Panc1 (cell line): ENCODE data around the gene USH2A. TPM values are rescaled to one million over a fixed set of nuclear protein-coding genes. Genes with fewer than 3 reads are reported as not detected.

Experiments used
- ATAC-seq: fragments of 200-7000 bp; cut with Tn5 transposase; 2 replicates; pipeline ENCODE4 v1.9.1; 2020; ENCODE audit warnings: mild to moderate bottlenecking, moderate library complexity
- BruUV-seq: library from RNA; stranded (reverse); fragments of 400-500 nt; replicated peaks from 2 replicates; lab custom pipeline; 2021; lab: Mats Ljungman, UMichigan
- CTCF ChIA-PET: fragments of 300-600 bp; sonication (Branson Sonifier 250); formaldehyde crosslinking; loops from one replicate; lab custom pipeline; 2022; ENCODE audit warnings: antibody characterized with exemption; lab: Charles Lee
- POLR2A ChIA-PET: fragments of 300-600 bp; sonication (Branson Sonifier 250); formaldehyde crosslinking; loops from one replicate; lab custom pipeline; 2022; ENCODE audit warnings: antibody characterized with exemption; lab: Charles Lee
- DNase-seq: peaks from one replicate; pipeline ENCODE4 v3.0.0-alpha.2; 2010; ENCODE audit warnings: low read depth, low spot score
- H3K27ac ChIP-seq: 2 replicates; pipeline ENCODE4 v1.5.1; 2011; ENCODE audit warnings: mild to moderate bottlenecking, low read length, inconsistent platforms
- H3K27me3 ChIP-seq: fragments of 200-500 bp; sonication (Bioruptor generic); 2 replicates; pipeline ENCODE4 v1.6.0; 2014; ENCODE audit warnings: low read length, inconsistent platforms; ENCODE audit not compliant: control insufficient read depth, insufficient read depth
- H3K36me3 ChIP-seq: fragments of 200-500 bp; sonication (Bioruptor generic); 2 replicates; pipeline ENCODE4 v1.5.1; 2014; ENCODE audit warnings: inconsistent platforms, mild to moderate bottlenecking, low read length, moderate library complexity; ENCODE audit not compliant: control insufficient read depth, insufficient read depth
- H3K4me1 ChIP-seq: 2 replicates; pipeline ENCODE4 v1.5.1; 2011; ENCODE audit warnings: inconsistent platforms, mild to moderate bottlenecking, low read length, moderate library complexity; ENCODE audit not compliant: control insufficient read depth, insufficient read depth
- H3K4me3 ChIP-seq, 2 experiments: 2 replicates each; pipeline ENCODE4 v1.5.1; 2011 to 2012; ENCODE audit warnings: low read depth in 2 of 2, low read length in 2 of 2, mild to moderate bottlenecking in 2 of 2, inconsistent platforms in 1 of 2, moderate library complexity in 1 of 2
- H3K9me3 ChIP-seq: fragments of 200-500 bp; sonication (Bioruptor generic); 2 replicates; pipeline ENCODE4 v1.5.1; 2014; ENCODE audit warnings: low read depth, mild to moderate bottlenecking, inconsistent platforms, low read length, moderate library complexity; ENCODE audit not compliant: control insufficient read depth, insufficient read depth
- POLR2AphosphoS5 ChIP-seq: IDR thresholded peaks from 2 replicates; pipeline ENCODE4 v1.6.1; 2012; ENCODE audit warnings: mild to moderate bottlenecking, low read depth, low read length, moderate library complexity
- SIN3A ChIP-seq: IDR thresholded peaks from 2 replicates; pipeline ENCODE4 v1.6.1; 2012; ENCODE audit warnings: low read depth, mild to moderate bottlenecking, low read length, moderate library complexity, borderline replicate concordance; ENCODE audit not compliant: insufficient read depth
- TCF7L2 ChIP-seq: IDR thresholded peaks from 2 replicates; pipeline ENCODE4 v1.6.1; 2011; ENCODE audit warnings: mild to moderate bottlenecking, low read depth, low read length, inconsistent platforms
- in situ Hi-C: cut with HindIII; loops from 2 replicates; pipeline ENCODE4 v1.10.0; 2016; ENCODE audit warnings: low sequenced_read_pairs, low pct_unique_long_range_greater_than_20kb
- intact Hi-C: fragments of 100-400 bp; cut with micrococcal nuclease; formaldehyde crosslinking; loops from one replicate; pipeline ENCODE4 v1.10.0; 2022; ENCODE audit not compliant: unreplicated experiment
- total RNA-seq: library from RNA; stranded (reverse); gene quantifications from one replicate; pipeline ENCODE4 v1.2.1, GENCODE V29; 2021; ENCODE audit not compliant: unreplicated experiment
- TF ChIP-seq, protein P1 (sequence below): fragments of 450-650 bp; IDR thresholded peaks from 2 replicates; pipeline ENCODE4 v1.5.1; 2017; ENCODE audit warnings: mild to moderate bottlenecking
- TF ChIP-seq, protein P2 (sequence below), 2 experiments: IDR thresholded peaks; 2 replicates each; pipeline ENCODE4 v1.6.1; 2011 to 2012; ENCODE audit warnings: low read depth in 2 of 2, control low read depth in 1 of 2, low read length in 1 of 2, mild to moderate bottlenecking in 1 of 2, moderate library complexity in 1 of 2; ENCODE audit not compliant: insufficient read depth in 1 of 2

The USH2A gene
- total RNA-seq, 1 experiment from 2014 or later: not detected

DNA sequence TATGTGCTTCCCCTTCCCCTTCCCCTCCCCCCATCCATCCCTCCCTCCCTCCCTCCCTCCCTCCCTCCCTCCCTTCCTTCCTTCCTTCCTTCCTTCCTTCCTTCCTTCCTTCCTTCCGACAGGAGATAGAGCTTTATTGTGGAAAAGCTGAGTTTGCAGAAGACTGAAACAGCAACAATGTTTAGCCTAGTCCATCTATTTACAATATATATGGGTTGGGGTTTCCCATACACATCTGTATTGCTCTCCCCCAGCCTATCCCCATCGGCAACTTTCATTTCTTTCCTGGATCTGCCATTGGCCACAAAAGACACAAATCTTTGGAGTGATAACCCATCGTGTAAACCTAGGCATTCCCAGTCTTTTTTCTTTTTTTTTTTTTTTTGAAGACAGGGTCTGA is 222.3 kb downstream of the USH2A start:
- CTCF ChIA-PET: no interaction called here
- BruUV-seq: no TSS peak
- in situ Hi-C loops: no loop called here

DNA sequence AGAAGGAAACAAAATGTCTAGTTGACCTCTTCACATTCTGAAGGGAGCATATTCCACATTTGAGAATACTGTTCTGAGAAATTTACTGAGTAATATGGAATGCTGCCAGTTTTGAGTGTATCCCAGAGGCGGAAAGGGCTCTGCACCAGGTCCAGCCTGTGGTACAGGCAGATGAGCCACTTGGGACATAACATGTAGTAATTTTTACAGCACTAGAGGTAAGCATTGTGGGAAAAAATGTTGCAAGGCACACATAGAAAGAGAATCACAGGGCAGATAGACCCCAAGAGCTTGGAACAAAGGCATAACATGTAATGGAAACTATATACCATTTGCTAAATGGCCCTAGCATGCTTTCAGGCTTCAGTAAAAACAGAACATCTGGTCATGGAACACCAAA is 228.5 kb downstream of the USH2A start:
- Histone ChIP-seq H3K4me1 (no peaks in the 10 kb centered on the region), H3K9me3 (no peaks in the 10 kb centered on the region), H3K36me3 (no peaks in the 10 kb centered on the region), H3K27me3 (no peaks in the 10 kb centered on the region), H3K27ac (no peak overlapping the region), H3K4me3 (no peak overlapping the region)
- POLR2A ChIA-PET: no interaction called here
- in situ Hi-C loops: no loop called here
- no peak for DNase-seq
- BruUV-seq: no TSS peak
- CTCF ChIA-PET: no interaction called here
- ATAC-seq: no peak
- intact Hi-C loops: no loop called here
- no peak for TF ChIP-seq SIN3A
- TF ChIP-seq, protein P1, sequence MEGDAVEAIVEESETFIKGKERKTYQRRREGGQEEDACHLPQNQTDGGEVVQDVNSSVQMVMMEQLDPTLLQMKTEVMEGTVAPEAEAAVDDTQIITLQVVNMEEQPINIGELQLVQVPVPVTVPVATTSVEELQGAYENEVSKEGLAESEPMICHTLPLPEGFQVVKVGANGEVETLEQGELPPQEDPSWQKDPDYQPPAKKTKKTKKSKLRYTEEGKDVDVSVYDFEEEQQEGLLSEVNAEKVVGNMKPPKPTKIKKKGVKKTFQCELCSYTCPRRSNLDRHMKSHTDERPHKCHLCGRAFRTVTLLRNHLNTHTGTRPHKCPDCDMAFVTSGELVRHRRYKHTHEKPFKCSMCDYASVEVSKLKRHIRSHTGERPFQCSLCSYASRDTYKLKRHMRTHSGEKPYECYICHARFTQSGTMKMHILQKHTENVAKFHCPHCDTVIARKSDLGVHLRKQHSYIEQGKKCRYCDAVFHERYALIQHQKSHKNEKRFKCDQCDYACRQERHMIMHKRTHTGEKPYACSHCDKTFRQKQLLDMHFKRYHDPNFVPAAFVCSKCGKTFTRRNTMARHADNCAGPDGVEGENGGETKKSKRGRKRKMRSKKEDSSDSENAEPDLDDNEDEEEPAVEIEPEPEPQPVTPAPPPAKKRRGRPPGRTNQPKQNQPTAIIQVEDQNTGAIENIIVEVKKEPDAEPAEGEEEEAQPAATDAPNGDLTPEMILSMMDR: no peak
- TF ChIP-seq, protein P2, sequence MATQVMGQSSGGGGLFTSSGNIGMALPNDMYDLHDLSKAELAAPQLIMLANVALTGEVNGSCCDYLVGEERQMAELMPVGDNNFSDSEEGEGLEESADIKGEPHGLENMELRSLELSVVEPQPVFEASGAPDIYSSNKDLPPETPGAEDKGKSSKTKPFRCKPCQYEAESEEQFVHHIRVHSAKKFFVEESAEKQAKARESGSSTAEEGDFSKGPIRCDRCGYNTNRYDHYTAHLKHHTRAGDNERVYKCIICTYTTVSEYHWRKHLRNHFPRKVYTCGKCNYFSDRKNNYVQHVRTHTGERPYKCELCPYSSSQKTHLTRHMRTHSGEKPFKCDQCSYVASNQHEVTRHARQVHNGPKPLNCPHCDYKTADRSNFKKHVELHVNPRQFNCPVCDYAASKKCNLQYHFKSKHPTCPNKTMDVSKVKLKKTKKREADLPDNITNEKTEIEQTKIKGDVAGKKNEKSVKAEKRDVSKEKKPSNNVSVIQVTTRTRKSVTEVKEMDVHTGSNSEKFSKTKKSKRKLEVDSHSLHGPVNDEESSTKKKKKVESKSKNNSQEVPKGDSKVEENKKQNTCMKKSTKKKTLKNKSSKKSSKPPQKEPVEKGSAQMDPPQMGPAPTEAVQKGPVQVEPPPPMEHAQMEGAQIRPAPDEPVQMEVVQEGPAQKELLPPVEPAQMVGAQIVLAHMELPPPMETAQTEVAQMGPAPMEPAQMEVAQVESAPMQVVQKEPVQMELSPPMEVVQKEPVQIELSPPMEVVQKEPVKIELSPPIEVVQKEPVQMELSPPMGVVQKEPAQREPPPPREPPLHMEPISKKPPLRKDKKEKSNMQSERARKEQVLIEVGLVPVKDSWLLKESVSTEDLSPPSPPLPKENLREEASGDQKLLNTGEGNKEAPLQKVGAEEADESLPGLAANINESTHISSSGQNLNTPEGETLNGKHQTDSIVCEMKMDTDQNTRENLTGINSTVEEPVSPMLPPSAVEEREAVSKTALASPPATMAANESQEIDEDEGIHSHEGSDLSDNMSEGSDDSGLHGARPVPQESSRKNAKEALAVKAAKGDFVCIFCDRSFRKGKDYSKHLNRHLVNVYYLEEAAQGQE (IDR thresholded peaks at IDR 0.05; ENCODE audit: insufficient read depth in 1 of 2, low read depth in 2 of 2, low read length in 1 of 2): no peak

More for the DNA sequence above, 222.3 kb downstream of the USH2A start:
- Histone ChIP-seq H3K4me3 (no peak overlapping the region), H3K4me1 (no peaks in the 10 kb centered on the region), H3K27ac (no peak overlapping the region), H3K36me3 (no peaks in the 10 kb centered on the region), H3K9me3 (no peaks in the 10 kb centered on the region), H3K27me3 (no peaks in the 10 kb centered on the region)
- POLR2A ChIA-PET: no interaction called here
- no peak for TF ChIP-seq SIN3A
- TF ChIP-seq, protein P2 (IDR thresholded peaks at IDR 0.05; ENCODE audit: insufficient read depth in 1 of 2, low read depth in 2 of 2, low read length in 1 of 2): no peak
- TF ChIP-seq, protein P1: no peak
- TF ChIP-seq TCF7L2: no peak
- TF ChIP-seq POLR2AphosphoS5: no peak
- ATAC-seq (no peak), DNase-seq (no peak)
- intact Hi-C loops: no loop called here
